SK-N-SH (cell line): ENCODE results near the gene NCKAP5L. TPM values are rescaled to one million over a fixed set of nuclear protein-coding genes. Genes with fewer than 3 reads are reported as not detected.

Source experiments
- CTCF ChIA-PET: fragments of 300-600, 350-600 bp; formaldehyde crosslinking; extraction: SDS; loops from one replicate; lab custom pipeline; 2021; lab: Yijun Ruan, JAX
- POLR2A ChIA-PET: fragments of 350-600 bp; sonication (Branson Sonifier 250); formaldehyde crosslinking; extraction: SDS; loops from one replicate; lab custom pipeline; 2020; ENCODE audit warnings: antibody characterized with exemption, inconsistent platforms; lab: Yijun Ruan, JAX
- DNase-seq: peaks from one replicate; pipeline ENCODE4 v3.0.0; 2012
- H2AFZ ChIP-seq: fragments of 200-600 bp; sonication (generic); 2 replicates; pipeline ENCODE4 v1.8.1; 2016; ENCODE audit warnings: antibody characterized with exemption, mild to moderate bottlenecking, low read depth
- H3F3A ChIP-seq: fragments of 200-600 bp; sonication (generic); replicated peaks from 2 replicates; pipeline ENCODE3; 2016; ENCODE audit warnings: antibody characterized with exemption, mild to moderate bottlenecking; ENCODE audit not compliant: insufficient read depth
- H3K27ac ChIP-seq, 2 experiments: fragments of 200-500 bp in 1 of 2; fragments of 200-600 bp in 1 of 2; sonication (Bioruptor generic) in 1 of 2; sonication (generic), shearing (Covaris generic) in 1 of 2; 2 replicates each; pipeline versions ENCODE4 v1.5.1 to v1.6.1; 2014 to 2016; ENCODE audit warnings: low read depth in 2 of 2, inconsistent platforms in 1 of 2, low read length in 1 of 2, mild to moderate bottlenecking in 1 of 2, mixed read lengths in 1 of 2
- H3K27me3 ChIP-seq: fragments of 200-600 bp; sonication (generic), shearing (Covaris generic); 2 replicates; pipeline ENCODE4 v1.6.1; 2016; ENCODE audit warnings: mixed run types; ENCODE audit not compliant: insufficient read depth
- H3K36me3 ChIP-seq, 2 experiments: fragments of 200-500 bp in 1 of 2; fragments of 200-600 bp in 1 of 2; sonication (Bioruptor generic) in 1 of 2; sonication (generic) in 1 of 2; replicated peaks in 1 of 2; 2 replicates each; pipeline versions ENCODE3 to v1.5.1; 2014 to 2016; ENCODE audit warnings: low read length in 1 of 2, mild to moderate bottlenecking in 1 of 2; ENCODE audit not compliant: insufficient read depth in 2 of 2, control insufficient read depth in 1 of 2
- H3K4me1 ChIP-seq, 2 experiments: fragments of 200-500 bp in 1 of 2; fragments of 200-600 bp in 1 of 2; sonication (Bioruptor generic) in 1 of 2; sonication (generic), shearing (Covaris generic) in 1 of 2; 2 replicates each; pipeline versions ENCODE4 v1.5.1 to v1.6.1; 2014 to 2016; ENCODE audit warnings: low read depth in 1 of 2, low read length in 1 of 2, mixed run types in 1 of 2; ENCODE audit not compliant: insufficient read depth in 2 of 2, control insufficient read depth in 1 of 2
- H3K4me2 ChIP-seq: fragments of 200-600 bp; sonication (generic), shearing (Covaris generic); 2 replicates; pipeline ENCODE4 v1.6.1; 2017; ENCODE audit warnings: mixed run types
- H3K4me3 ChIP-seq, 2 experiments: fragments of 200-500 bp in 1 of 2; fragments of 200-600 bp in 1 of 2; sonication (Bioruptor generic) in 1 of 2; sonication (generic), shearing (Covaris generic) in 1 of 2; 2 replicates each; pipeline versions ENCODE4 v1.5.1 to v1.8.1; 2014 to 2016; ENCODE audit warnings: low read depth in 2 of 2, inconsistent platforms in 1 of 2, low read length in 1 of 2, mild to moderate bottlenecking in 1 of 2, mixed read lengths in 1 of 2, moderate library complexity in 1 of 2
- H3K79me2 ChIP-seq: fragments of 200-600 bp; sonication (generic); 2 replicates; pipeline ENCODE4 v1.8.1; 2017; ENCODE audit warnings: mild to moderate bottlenecking; ENCODE audit not compliant: insufficient read depth
- H3K9ac ChIP-seq: fragments of 200-600 bp; sonication (generic); 2 replicates; pipeline ENCODE4 v1.6.1; 2017; ENCODE audit warnings: mixed run types
- H3K9me2 ChIP-seq: fragments of 200-600 bp; sonication (generic); 2 replicates; pipeline ENCODE4 v1.6.1; 2017; ENCODE audit warnings: mixed run types
- H3K9me3 ChIP-seq: fragments of 200-600 bp; sonication (generic); 2 replicates; pipeline ENCODE4 v1.6.1; 2017; ENCODE audit warnings: mixed run types, mild to moderate bottlenecking, moderate library complexity
- H4K20me1 ChIP-seq: fragments of 200-600 bp; sonication (generic); 2 replicates; pipeline ENCODE4 v1.6.1; 2017; ENCODE audit warnings: mild to moderate bottlenecking, mixed run types; ENCODE audit not compliant: insufficient read depth
- ELF1 ChIP-seq: IDR thresholded peaks from 2 replicates; pipeline ENCODE4 v1.4.0; 2012
- EP300 ChIP-seq, 2 experiments: IDR thresholded peaks; 2 replicates each; pipeline versions ENCODE4 v1.4.0 to v1.6.1; 2012; ENCODE audit warnings: borderline replicate concordance in 1 of 2, low read depth in 1 of 2, low read length in 1 of 2
- EZH2phosphoT487 ChIP-seq: fragments of 200-600 bp; sonication (generic); IDR thresholded peaks from 2 replicates; pipeline ENCODE4 v1.6.1; 2017; ENCODE audit warnings: low read depth, mixed run types, mild to moderate bottlenecking, antibody characterized with exemption, moderate library complexity, borderline replicate concordance
- FOSL2 ChIP-seq: IDR thresholded peaks from 2 replicates; pipeline ENCODE4 v1.4.0; 2012; ENCODE audit warnings: low read depth, mild to moderate bottlenecking, moderate library complexity, borderline replicate concordance
- GABPA ChIP-seq: IDR thresholded peaks from 2 replicates; pipeline ENCODE4 v1.4.0; 2012; ENCODE audit warnings: low read depth, mild to moderate bottlenecking
- IRF3 ChIP-seq: fragments of 150-350 bp; IDR thresholded peaks from 2 replicates; pipeline ENCODE4 v1.6.1; 2016; ENCODE audit warnings: mild to moderate bottlenecking, low read depth, low read length
- PBX3 ChIP-seq: IDR thresholded peaks from 2 replicates; pipeline ENCODE4; 2012
- RAD21 ChIP-seq: IDR thresholded peaks from 2 replicates; pipeline ENCODE4 v1.6.1; 2012; ENCODE audit warnings: mild to moderate bottlenecking, low read length
- RCOR1 ChIP-seq: fragments of 150-350 bp; IDR thresholded peaks from 2 replicates; pipeline ENCODE4 v1.6.1; 2017; ENCODE audit warnings: antibody characterized with exemption, low read length
- REST ChIP-seq: IDR thresholded peaks from 2 replicates; pipeline ENCODE4 v1.6.1; 2012; ENCODE audit warnings: mild to moderate bottlenecking, low read depth, low read length, moderate library complexity
- RFX5 ChIP-seq: IDR thresholded peaks from 2 replicates; pipeline ENCODE4 v1.6.1; 2012; ENCODE audit warnings: mild to moderate bottlenecking, improper control_type of control experiment, low read length
- TCF12 ChIP-seq: IDR thresholded peaks from 2 replicates; pipeline ENCODE4 v1.4.0; 2012
- TEAD4 ChIP-seq: IDR thresholded peaks from 2 replicates; pipeline ENCODE4 v1.4.0; 2012; ENCODE audit warnings: mild to moderate bottlenecking, borderline replicate concordance; ENCODE audit not compliant: insufficient read depth
- YY1 ChIP-seq: IDR thresholded peaks from 2 replicates; pipeline ENCODE4 v1.4.0; 2012; ENCODE audit warnings: low read depth, mild to moderate bottlenecking
- WGBS: methylation state at CpG from one replicate; pipeline ENCODE4 v1.1.6; 2017; ENCODE audit warnings: low lambda C conversion rate; 5-methylcytosine and 5-hydroxymethylcytosine counted together
- polyA plus RNA-seq, 3 experiments: library from polyadenylated mRNA; depleted of rRNA; stranded (reverse); fragments of >200 nt; gene quantifications; 2 replicates each; pipeline ENCODE4 v1.2.3, GENCODE V29; 2012
- TF ChIP-seq, protein P1 (sequence below): IDR thresholded peaks from 2 replicates; pipeline ENCODE4 v1.4.0; 2012; ENCODE audit warnings: low read depth, borderline replicate concordance

Gene NCKAP5L
- polyA plus RNA-seq, 1 of the 3 experiments (the other 2 are of a cell fraction): 8.9 TPM

GRCh38 chr12:49843411-49843810, 15.2 kb upstream of the NCKAP5L start:
- H3K79me2 ChIP-seq: peaks cover 15% of the 10 kb centered on the region; the same call in 1 of the 2 replicates
- H3K27me3 ChIP-seq: peaks cover 6% of the 10 kb centered on the region; the same call in 1 of the 2 replicates
- TF ChIP-seq ELF1: no peak
- no peak for TF ChIP-seq TEAD4
- TF ChIP-seq YY1: no peak
- TF ChIP-seq EP300 (IDR thresholded peaks at IDR 0.05; ENCODE audit: borderline replicate concordance in 1 of 2, low read depth in 1 of 2, low read length in 1 of 2): no peak
- no peak for TF ChIP-seq RFX5
- TF ChIP-seq EZH2phosphoT487: no peak
- no peak for TF ChIP-seq RCOR1
- no peak for TF ChIP-seq TCF12
- TF ChIP-seq, protein P1, sequence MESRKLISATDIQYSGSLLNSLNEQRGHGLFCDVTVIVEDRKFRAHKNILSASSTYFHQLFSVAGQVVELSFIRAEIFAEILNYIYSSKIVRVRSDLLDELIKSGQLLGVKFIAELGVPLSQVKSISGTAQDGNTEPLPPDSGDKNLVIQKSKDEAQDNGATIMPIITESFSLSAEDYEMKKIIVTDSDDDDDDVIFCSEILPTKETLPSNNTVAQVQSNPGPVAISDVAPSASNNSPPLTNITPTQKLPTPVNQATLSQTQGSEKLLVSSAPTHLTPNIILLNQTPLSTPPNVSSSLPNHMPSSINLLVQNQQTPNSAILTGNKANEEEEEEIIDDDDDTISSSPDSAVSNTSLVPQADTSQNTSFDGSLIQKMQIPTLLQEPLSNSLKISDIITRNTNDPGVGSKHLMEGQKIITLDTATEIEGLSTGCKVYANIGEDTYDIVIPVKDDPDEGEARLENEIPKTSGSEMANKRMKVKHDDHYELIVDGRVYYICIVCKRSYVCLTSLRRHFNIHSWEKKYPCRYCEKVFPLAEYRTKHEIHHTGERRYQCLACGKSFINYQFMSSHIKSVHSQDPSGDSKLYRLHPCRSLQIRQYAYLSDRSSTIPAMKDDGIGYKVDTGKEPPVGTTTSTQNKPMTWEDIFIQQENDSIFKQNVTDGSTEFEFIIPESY: no peak
- no peak for TF ChIP-seq FOSL2
- H2AFZ ChIP-seq: peak overlapping the region; percentile 91
- H3K9me2 ChIP-seq: no peaks in the 10 kb centered on the region
- H3K4me3 ChIP-seq: peak overlapping the region; percentile 62 to 86
- CTCF ChIA-PET: interaction anchor here (0.7 to 5.5 kb wide), 7 partner anchors 24 to 263 kb away, joined by 3 to 30 read pairs (median 4); partner anchors contain the start of gene TMBIM6
- POLR2A ChIA-PET: interaction anchor here (0.6 to 1.1 kb wide), 6 partner anchors 11 to 242 kb away, joined by 3 to 7 read pairs (median 3); partner anchors contain the start of genes NCKAP5L and SMARCD1
- H3K36me3 ChIP-seq: peaks cover 0 to 2% of the 10 kb centered on the region in 2 experiments
- 63% methylated on average over 7 of the region's 7 CpGs for WGBS
- peak overlapping the region; percentile 92 to 94 for H3K27ac ChIP-seq
- no peaks in the 10 kb centered on the region for H4K20me1 ChIP-seq
- DNase-seq: no peak
- H3F3A ChIP-seq: peaks cover 28% of the 10 kb centered on the region
- peaks cover 11 to 18% of the 10 kb centered on the region in 2 experiments; a peak in 3 of 4 replicates for H3K4me1 ChIP-seq
- H3K9ac ChIP-seq: peak overlapping the region; percentile 80; the same call in 1 of the 2 replicates
- H3K4me2 ChIP-seq: peak overlapping the region; percentile 96
- H3K9me3 ChIP-seq: no peaks in the 10 kb centered on the region

- H4K20me1 ChIP-seq: no peaks in the 10 kb centered on the region
- peaks cover 15% of the 10 kb centered on the region; the same call in 1 of the 2 replicates for H3K79me2 ChIP-seq
- ChIA-PET POLR2A (interaction anchor here (0.6 to 1.2 kb wide), 7 partner anchors 12 to 242 kb away, joined by 3 to 7 read pairs (median 3); partner anchors contain the start of genes NCKAP5L and SMARCD1), CTCF (interaction anchor here (0.5 to 5.4 kb wide), 7 partner anchors 24 to 262 kb away, joined by 3 to 30 read pairs (median 3); partner anchors contain the start of gene TMBIM6)
- H2AFZ ChIP-seq: peak within 1 kb of the TSS; percentile 92
- H3K9me3 ChIP-seq: no peaks in the 10 kb centered on the region
- H3K4me1 ChIP-seq: peaks cover 11 to 18% of the 10 kb centered on the region in 2 experiments; a peak in 3 of 4 replicates
- H3K27ac ChIP-seq: peak within 1 kb of the TSS; percentile 92 to 94
- H3K36me3 ChIP-seq: peaks cover 0 to 9% of the 10 kb centered on the region in 2 experiments
- 2% methylated on average over 43 of the region's 55 CpGs for WGBS
- H3K9ac ChIP-seq: peak within 1 kb of the TSS; percentile 80
- H3F3A ChIP-seq: peaks cover 28% of the 10 kb centered on the region
- H3K4me2 ChIP-seq: peak within 1 kb of the TSS; percentile 96
- no peaks in the 10 kb centered on the region for H3K9me2 ChIP-seq
- H3K4me3 ChIP-seq: peak within 1 kb of the TSS; percentile 62 to 86
- DNase-seq: peak; percentile 92
- no peaks in the 10 kb centered on the region; the same call in 1 of the 2 replicates for H3K27me3 ChIP-seq
- TF ChIP-seq REST (peak; percentile 79), IRF3 (no peak), PBX3 (peak; percentile 89), TEAD4 (0 out of 2 replicates have a peak, but pooled peaks have one; percentile 40), RAD21 (no peak), GABPA (peak; percentile 88)
Observed at GRCh38 chr12:49842519-49843352, 14.5 kb upstream of the NCKAP5L start, which contains the start of gene BCDIN3D. Gene BCDIN3D (minus strand): TSS chr12:49843106. CDS start chr12:49843087, 19 bp downstream.
